Peyer's patch (tissue), 4 donors: Measurements from ENCODE around the gene FPR1.

Source experiments
- POLR2A ChIP-seq, 2 donors: fragments of 450-650 bp; IDR thresholded peaks; one replicate each; pipeline ENCODE4 v1.5.1; 2017; ENCODE audit warnings: antibody characterized with exemption in 2 of 2, mild to moderate bottlenecking in 2 of 2, moderate library complexity in 2 of 2
- TF ChIP-seq, protein P1 (sequence below), 6 experiments: fragments of 450-650 bp in 4 of 6; fragments of 200-600 bp in 2 of 6; sonication (generic) in 1 of 6; IDR thresholded peaks; one replicate each; pipeline ENCODE4 v1.5.1; 2017 to 2019; ENCODE audit warnings: antibody characterized with exemption in 6 of 6, mild to moderate bottlenecking in 3 of 6, moderate library complexity in 1 of 6

DNA sequence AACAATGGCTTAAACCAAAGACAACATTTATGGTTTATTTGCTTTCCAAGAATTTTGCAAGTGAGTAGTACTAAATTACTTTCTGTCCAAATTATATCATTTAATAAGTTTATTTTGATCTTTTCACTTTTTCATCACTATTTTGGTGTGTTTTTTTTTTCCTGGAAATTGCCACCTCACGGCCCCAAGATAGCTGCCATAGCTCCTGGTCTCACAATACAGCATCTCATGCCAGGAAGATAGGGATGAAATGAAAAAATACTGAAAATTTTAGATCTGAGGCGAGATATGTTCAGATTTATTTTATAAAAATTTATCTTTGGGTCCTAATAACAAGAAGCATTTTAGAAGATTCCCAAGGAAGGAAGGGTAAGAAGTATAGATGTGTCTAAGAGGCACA is 36.4 kb upstream of the FPR1 start:
- TF ChIP-seq, protein P1, sequence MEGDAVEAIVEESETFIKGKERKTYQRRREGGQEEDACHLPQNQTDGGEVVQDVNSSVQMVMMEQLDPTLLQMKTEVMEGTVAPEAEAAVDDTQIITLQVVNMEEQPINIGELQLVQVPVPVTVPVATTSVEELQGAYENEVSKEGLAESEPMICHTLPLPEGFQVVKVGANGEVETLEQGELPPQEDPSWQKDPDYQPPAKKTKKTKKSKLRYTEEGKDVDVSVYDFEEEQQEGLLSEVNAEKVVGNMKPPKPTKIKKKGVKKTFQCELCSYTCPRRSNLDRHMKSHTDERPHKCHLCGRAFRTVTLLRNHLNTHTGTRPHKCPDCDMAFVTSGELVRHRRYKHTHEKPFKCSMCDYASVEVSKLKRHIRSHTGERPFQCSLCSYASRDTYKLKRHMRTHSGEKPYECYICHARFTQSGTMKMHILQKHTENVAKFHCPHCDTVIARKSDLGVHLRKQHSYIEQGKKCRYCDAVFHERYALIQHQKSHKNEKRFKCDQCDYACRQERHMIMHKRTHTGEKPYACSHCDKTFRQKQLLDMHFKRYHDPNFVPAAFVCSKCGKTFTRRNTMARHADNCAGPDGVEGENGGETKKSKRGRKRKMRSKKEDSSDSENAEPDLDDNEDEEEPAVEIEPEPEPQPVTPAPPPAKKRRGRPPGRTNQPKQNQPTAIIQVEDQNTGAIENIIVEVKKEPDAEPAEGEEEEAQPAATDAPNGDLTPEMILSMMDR (IDR thresholded peaks at IDR 0.05): no peak
- TF ChIP-seq POLR2A (IDR thresholded peaks at IDR 0.05): no peak
